Liver (tissue), 3 donors: ENCODE results near the gene DPYD.

ENCODE experiments used
- EGR1 ChIP-seq, 2 donors: IDR thresholded peaks; 2 replicates each; pipeline ENCODE4 v1.6.1; 2016 to 2018; ENCODE audit warnings: antibody characterized with exemption in 2 of 2, low read depth in 2 of 2
- FOXA2 ChIP-seq: IDR thresholded peaks from 2 replicates; pipeline ENCODE4 v1.6.1; 2016; ENCODE audit warnings: antibody characterized with exemption
- GABPA ChIP-seq, 2 donors: IDR thresholded peaks in 1 of 2; conservative IDR thresholded peaks in 1 of 2; 2 replicates each; pipeline ENCODE4 v1.6.1; 2016; ENCODE audit warnings: antibody characterized with exemption in 2 of 2, mild to moderate bottlenecking in 1 of 2, moderate library complexity in 1 of 2
- HNF4A ChIP-seq, 2 donors: conservative IDR thresholded peaks; 2 replicates each; pipeline ENCODE4 v1.6.1; 2016; ENCODE audit warnings: antibody characterized with exemption in 2 of 2, mild to moderate bottlenecking in 2 of 2
- JUND ChIP-seq, 2 donors: IDR thresholded peaks; 2 replicates each; pipeline ENCODE4 v1.6.1; 2016; ENCODE audit warnings: antibody characterized with exemption in 2 of 2
- RAD21 ChIP-seq, 2 donors: IDR thresholded peaks; 2 replicates each; pipeline ENCODE4 v1.6.1; 2016; ENCODE audit warnings: antibody characterized with exemption in 2 of 2, mild to moderate bottlenecking in 2 of 2
- RXRA ChIP-seq, 2 donors: IDR thresholded peaks; 2 replicates each; pipeline ENCODE4 v1.6.1; 2017 to 2018; ENCODE audit warnings: antibody characterized with exemption in 2 of 2, mild to moderate bottlenecking in 1 of 2
- SP1 ChIP-seq: IDR thresholded peaks from 2 replicates; pipeline ENCODE4 v1.6.1; 2018; ENCODE audit warnings: antibody characterized with exemption, mild to moderate bottlenecking
- TAF1 ChIP-seq: conservative IDR thresholded peaks from 2 replicates; pipeline ENCODE4 v1.6.1; 2016; ENCODE audit warnings: antibody characterized with exemption, mild to moderate bottlenecking
- YY1 ChIP-seq: IDR thresholded peaks from 2 replicates; pipeline ENCODE4 v1.6.1; 2016; ENCODE audit warnings: antibody characterized with exemption, mild to moderate bottlenecking
- TF ChIP-seq, protein P1 (sequence below): fragments of 150-350 bp; IDR thresholded peaks from 2 replicates; pipeline ENCODE4 v1.5.1; 2017; ENCODE audit warnings: improper control_type of control experiment, low read depth, low read length; ENCODE audit not compliant: missing input control
- TF ChIP-seq, protein P2 (sequence below): IDR thresholded peaks from 2 replicates; pipeline ENCODE4 v1.6.1; 2016; ENCODE audit warnings: antibody characterized with exemption, mild to moderate bottlenecking
- TF ChIP-seq, protein P3 (sequence below): IDR thresholded peaks from 2 replicates; pipeline ENCODE4 v1.6.1; 2016; ENCODE audit warnings: antibody characterized with exemption
- TF ChIP-seq, protein P4 (sequence below): IDR thresholded peaks from 2 replicates; pipeline ENCODE4 v1.6.1; 2016; ENCODE audit warnings: antibody characterized with exemption
- donor health status: healthy.
- donor health status: healthy.

DNA sequence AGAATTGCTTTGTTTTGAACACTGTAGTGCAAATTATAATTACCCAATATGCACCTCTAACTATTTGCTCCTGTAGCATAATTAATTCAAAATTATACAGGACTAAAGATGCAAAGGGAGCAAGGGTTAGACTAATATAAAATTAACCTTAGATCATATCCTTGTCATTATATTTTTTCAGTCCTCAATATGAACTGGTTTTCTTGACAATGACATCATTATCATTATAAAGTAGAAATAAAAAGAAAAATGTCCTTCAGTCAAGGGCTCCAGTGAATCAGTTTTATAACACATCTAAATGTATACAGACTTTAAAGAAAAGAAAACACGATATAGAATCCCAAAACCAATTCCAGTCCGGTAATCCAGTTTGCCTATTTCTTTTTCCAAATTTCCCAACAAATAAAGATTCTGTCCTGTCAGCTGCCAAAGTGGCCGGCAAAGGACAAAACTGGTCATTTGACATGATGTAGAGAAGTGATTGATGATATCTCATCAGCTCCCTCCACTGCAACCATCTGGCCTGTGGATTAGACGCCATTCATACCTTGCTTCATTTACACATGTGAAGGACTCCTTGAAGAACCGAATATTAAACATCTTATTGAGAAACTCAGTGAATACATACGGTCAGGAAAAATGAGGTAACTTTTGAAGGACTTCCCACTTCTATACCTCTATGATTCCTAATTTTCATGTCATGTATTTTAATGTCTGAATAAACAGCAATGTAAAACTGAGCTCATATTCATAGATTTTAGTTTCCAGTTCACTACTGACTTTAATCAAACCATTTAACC is 15.5 kb downstream of the DPYD start:
- TF ChIP-seq, protein P1, sequence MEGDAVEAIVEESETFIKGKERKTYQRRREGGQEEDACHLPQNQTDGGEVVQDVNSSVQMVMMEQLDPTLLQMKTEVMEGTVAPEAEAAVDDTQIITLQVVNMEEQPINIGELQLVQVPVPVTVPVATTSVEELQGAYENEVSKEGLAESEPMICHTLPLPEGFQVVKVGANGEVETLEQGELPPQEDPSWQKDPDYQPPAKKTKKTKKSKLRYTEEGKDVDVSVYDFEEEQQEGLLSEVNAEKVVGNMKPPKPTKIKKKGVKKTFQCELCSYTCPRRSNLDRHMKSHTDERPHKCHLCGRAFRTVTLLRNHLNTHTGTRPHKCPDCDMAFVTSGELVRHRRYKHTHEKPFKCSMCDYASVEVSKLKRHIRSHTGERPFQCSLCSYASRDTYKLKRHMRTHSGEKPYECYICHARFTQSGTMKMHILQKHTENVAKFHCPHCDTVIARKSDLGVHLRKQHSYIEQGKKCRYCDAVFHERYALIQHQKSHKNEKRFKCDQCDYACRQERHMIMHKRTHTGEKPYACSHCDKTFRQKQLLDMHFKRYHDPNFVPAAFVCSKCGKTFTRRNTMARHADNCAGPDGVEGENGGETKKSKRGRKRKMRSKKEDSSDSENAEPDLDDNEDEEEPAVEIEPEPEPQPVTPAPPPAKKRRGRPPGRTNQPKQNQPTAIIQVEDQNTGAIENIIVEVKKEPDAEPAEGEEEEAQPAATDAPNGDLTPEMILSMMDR = no peak
- TF ChIP-seq SP1 = no peak
- no peak for TF ChIP-seq JUND (IDR thresholded peaks at IDR 0.05)
- TF ChIP-seq YY1 = no peak
- TF ChIP-seq RAD21 (IDR thresholded peaks at IDR 0.05) = no peak
- TF ChIP-seq, protein P2, sequence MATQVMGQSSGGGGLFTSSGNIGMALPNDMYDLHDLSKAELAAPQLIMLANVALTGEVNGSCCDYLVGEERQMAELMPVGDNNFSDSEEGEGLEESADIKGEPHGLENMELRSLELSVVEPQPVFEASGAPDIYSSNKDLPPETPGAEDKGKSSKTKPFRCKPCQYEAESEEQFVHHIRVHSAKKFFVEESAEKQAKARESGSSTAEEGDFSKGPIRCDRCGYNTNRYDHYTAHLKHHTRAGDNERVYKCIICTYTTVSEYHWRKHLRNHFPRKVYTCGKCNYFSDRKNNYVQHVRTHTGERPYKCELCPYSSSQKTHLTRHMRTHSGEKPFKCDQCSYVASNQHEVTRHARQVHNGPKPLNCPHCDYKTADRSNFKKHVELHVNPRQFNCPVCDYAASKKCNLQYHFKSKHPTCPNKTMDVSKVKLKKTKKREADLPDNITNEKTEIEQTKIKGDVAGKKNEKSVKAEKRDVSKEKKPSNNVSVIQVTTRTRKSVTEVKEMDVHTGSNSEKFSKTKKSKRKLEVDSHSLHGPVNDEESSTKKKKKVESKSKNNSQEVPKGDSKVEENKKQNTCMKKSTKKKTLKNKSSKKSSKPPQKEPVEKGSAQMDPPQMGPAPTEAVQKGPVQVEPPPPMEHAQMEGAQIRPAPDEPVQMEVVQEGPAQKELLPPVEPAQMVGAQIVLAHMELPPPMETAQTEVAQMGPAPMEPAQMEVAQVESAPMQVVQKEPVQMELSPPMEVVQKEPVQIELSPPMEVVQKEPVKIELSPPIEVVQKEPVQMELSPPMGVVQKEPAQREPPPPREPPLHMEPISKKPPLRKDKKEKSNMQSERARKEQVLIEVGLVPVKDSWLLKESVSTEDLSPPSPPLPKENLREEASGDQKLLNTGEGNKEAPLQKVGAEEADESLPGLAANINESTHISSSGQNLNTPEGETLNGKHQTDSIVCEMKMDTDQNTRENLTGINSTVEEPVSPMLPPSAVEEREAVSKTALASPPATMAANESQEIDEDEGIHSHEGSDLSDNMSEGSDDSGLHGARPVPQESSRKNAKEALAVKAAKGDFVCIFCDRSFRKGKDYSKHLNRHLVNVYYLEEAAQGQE = no peak
- TF ChIP-seq GABPA (IDR thresholded peaks at IDR 0.05 in 1 of 2, conservative IDR thresholded peaks at IDR 0.05 in 1 of 2) = no peak
- no peak for TF ChIP-seq EGR1 (IDR thresholded peaks at IDR 0.05; ENCODE audit: low read depth in 2 of 2)
- TF ChIP-seq, protein P3, sequence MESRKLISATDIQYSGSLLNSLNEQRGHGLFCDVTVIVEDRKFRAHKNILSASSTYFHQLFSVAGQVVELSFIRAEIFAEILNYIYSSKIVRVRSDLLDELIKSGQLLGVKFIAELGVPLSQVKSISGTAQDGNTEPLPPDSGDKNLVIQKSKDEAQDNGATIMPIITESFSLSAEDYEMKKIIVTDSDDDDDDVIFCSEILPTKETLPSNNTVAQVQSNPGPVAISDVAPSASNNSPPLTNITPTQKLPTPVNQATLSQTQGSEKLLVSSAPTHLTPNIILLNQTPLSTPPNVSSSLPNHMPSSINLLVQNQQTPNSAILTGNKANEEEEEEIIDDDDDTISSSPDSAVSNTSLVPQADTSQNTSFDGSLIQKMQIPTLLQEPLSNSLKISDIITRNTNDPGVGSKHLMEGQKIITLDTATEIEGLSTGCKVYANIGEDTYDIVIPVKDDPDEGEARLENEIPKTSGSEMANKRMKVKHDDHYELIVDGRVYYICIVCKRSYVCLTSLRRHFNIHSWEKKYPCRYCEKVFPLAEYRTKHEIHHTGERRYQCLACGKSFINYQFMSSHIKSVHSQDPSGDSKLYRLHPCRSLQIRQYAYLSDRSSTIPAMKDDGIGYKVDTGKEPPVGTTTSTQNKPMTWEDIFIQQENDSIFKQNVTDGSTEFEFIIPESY = no peak
- no peak for TF ChIP-seq RXRA (IDR thresholded peaks at IDR 0.05)
- TF ChIP-seq TAF1 = no peak
- TF ChIP-seq FOXA2 = no peak
- TF ChIP-seq, protein P4, sequence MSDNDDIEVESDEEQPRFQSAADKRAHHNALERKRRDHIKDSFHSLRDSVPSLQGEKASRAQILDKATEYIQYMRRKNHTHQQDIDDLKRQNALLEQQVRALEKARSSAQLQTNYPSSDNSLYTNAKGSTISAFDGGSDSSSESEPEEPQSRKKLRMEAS = no peak
- no peak for TF ChIP-seq HNF4A (conservative IDR thresholded peaks at IDR 0.05)
